ELR (cell line): ENCODE results near the gene PSKH1.
"Not testable (repeated sequence)": the region's sequence is repeated elsewhere in the genome, so short reads cannot be mapped to it uniquely, and the experiment has no call there.

Experiments
- DNase-seq: peaks from one replicate; pipeline ENCODE4 v3.0.0-alpha.2; 2015; ENCODE audit warnings: low read depth

Gene PSKH1

GRCh38 chr16:67892899-67893742 is at the start of gene PSKH1:
PSKH1 (plus strand) TSS chr16:67893254; CDS start chr16:67908750, 15,496 bp downstream.
- DNase-seq = peak; percentile 97

DNA sequence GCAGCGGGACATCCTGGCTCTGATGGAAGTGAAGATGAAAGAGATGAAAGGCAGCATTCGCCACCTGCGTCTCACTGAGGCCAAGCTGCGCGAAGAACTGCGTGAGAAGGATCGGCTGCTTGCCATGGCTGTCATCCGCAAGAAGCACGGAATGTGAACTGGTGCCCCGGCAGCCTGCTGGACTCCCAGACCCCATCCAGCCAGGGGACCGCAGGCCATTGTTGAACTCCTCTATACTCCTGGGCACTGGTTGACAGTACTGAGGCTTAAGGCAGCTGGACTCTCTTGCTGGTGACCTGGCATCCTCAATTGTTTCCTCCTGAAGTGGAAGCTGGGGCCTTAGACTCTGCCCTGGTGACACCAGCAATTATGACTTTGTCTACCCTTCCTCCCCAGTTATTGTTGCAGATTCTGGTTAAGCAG is 49.7 kb upstream of the PSKH1 start:
- peak; percentile 59 for DNase-seq

- peak; percentile 52 for DNase-seq
Measured at GRCh38 chr16:67844497-67844896, 48.6 kb upstream of the PSKH1 start.

GRCh38 chr16:67845291-67846062 is 47.6 kb upstream of the PSKH1 start:
- peak; percentile 13 for DNase-seq

GRCh38 chr16:67846063-67846319 is 47.1 kb upstream of the PSKH1 start:
- peak; percentile 25 for DNase-seq

DNA sequence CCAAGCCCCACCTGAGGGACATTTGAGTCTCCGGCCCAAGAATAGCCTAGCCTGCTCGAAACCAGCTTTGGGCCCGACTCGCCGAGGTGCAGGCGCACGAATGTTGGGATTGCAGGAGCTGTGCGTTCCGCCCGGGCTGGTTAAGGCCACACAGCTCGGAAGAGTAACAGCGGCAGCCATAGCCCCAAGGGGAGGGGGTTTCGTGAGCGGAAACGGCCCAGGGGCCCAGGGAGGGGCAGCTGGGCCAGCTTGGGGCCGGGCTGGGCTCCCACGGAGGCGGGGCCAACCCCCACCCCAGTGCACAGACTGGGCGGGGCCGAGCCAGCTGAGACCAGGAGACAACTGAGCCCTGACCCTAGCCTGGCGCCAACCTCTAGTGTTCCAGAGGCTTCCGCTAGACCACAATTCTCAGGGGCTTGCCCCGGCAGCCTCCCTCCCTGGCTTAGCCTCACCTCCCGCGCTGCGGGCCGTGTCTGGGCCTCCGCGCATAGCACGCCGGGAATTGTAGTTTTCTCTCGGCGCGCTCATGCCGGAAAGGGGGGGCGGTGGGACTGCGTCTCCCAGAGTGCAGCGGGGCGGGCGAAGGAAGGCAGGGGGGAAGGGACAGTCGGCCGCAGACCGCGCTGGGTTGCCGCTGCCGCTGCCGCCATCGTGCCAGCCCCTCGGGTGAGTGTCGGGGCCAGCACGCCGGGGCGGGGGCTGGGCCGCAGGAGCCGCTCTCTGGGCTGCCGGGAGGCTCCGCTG is 46.6 kb upstream of the PSKH1 start, which contains the start of gene NUTF2:
TSS of gene NUTF2 (plus strand) at position 614 of the 744 bp plus-strand sequence. CDS start 18,198 bp downstream, outside the sequence.
- DNase-seq = peak; percentile 96

DNA sequence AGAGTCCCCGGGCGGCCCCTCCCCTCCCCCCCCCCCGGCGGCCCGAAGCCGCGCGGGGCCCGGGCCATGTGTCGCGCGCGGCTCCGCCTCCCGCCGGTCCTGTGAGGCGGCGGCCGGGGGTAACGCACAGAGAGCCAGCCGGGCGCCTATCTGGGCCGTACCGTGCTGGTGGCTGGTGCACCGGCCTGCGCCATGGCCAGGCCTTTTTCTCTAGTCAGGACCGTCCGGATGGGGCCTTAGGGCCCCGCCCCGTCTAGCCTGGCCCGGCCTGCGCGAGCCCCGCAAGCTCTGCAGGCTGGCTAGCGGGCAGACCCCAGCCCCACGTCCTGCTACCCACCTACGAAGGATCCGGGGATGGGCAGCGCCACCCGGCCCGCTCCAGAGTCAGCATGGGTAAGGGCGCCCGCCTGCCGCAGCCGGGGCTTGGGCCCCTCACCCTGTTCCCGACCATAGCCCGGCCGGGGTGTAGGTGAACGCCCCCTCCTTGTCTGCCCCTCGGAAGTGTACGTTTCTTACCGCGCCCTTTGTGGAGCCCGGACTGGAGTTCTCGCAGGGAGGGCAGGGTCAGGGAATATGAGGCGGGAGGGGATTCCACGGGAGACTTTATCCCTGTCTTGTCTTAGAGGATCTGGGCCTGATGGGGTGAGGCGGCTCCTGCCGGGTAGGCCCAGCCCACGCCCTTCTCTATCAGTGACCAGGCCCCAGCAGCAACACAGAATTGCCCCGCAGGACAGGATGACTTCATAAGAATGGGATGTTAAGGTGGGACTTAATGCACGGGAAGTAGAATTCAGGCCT is 45.8 kb upstream of the PSKH1 start, which contains the start of gene CENPT:
TSS of gene CENPT (minus strand) at position 630 of the 798 bp plus-strand sequence. CDS start 13,834 bp downstream, outside the sequence.
- peak; percentile 90 for DNase-seq

DNA sequence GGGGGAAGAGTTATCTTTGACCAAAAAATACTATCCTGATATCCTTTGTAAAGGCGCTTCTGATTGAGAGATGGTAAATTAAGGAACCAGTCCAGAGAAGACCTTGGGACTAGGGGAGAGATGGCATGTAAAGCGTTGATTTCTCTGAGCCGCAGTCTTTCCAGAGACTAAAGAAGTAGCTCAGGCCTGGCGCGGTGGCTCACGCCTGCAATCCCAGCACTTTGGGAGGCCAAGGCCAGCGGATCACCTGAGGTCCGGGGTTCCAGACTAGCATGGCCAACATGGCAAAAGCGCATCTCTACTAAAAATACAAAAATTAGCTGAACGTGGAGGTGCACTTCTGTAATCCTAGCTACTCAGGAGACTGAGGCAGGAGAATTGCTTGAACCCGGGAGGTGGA is 44.9 kb upstream of the PSKH1 start:
- no peak for DNase-seq

- no peak for DNase-seq
Measured at GRCh38 chr16:67853670-67854069, 39.4 kb upstream of the PSKH1 start.

DNA sequence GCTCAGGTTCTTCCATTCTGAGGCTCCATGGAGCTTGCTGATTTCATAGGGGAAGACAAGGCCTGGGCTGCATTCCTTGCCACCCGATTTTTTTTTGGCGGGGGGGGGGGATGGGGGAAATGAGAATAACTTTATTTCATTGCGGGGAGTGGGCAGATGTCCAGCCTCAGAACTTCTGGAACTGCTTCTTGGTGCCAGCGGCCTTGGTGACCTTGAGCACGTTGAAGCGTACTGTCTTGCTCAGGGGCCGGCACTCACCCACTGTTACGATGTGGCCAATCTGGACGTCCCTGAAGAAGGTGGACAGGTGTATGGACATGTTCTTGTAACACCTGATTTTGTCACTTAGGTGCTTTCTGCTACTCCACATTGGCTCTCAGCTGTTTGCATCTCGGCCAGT is 37.3 kb upstream of the PSKH1 start:
- DNase-seq = no peak

GRCh38 chr16:67856927-67857546 is 36.0 kb upstream of the PSKH1 start:
- DNase-seq = no peak

DNA sequence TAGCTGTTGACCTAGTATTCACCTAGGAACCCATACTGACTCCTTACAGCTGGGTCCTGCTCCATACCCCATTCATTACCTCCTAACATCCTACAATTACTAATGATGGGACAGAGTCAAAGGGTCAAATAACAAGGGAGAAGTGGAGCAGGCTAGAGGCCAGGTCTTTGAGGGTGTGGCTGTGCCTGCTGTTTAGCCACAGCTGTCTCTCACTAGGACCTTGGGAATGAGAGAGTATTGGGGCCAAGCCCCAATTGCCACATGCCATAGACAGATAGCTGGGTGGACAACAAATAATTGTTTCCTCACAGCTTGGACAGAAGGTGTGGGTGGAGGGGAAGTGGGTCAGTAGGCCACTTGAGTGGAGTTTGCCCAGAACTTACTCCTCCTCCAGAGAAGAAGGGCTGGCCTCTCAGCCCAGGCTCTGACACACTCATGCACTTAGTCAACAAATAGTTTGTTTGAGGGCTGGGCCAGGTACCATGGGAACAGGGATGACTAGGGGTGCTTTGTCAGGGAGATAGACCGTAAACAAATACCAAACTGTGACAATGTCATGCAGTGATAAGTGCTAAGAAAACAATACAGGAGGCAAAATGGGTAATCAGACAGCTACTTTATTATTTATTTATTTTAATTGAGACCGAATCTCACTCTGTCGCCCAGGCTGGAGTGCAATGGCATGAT is 35.4 kb upstream of the PSKH1 start:
- peak; percentile 97 for DNase-seq

DNA sequence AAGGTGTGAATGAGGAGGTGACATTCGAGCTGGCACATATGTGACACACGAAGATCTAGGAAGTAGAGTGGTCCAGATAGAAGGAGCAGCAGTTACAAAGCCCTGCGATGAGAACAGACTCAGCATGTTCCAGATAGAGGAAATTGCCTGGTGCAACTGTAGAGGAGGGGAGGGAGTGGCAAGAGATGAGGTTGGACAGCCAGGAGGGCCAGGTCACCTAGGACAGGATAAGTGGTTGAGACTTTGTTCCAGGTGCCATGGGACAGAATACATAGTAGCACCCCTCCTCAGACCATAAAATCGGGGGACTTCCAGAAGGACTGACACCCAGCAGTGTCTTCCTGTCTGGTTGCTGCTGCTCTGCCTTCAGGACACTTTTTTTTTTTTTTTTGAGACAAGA is 34.6 kb upstream of the PSKH1 start:
- no peak for DNase-seq

- peak; percentile 87 for DNase-seq
Measured at GRCh38 chr16:67860589-67861398, 32.3 kb upstream of the PSKH1 start.

DNA sequence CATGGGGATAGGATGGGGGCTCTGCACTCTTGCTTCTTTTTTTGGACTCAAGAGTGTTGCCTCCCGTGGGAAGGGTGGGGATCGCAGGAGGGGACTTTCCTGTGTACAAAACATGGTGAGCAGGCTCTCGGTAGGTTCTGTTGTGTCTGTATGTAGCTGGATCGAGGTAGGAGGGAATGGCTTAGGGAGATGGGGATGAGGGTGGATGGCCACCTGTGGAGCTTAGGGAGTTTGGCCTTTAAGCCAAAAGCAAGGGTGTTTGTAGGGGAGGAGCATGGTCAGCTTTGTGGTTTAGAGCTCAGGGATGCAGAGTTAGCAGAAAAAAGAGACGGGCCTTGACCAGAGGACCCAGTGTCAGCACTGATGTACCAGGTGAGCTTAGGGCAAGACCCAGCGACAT is 31.2 kb upstream of the PSKH1 start:
- DNase-seq = no peak

DNA sequence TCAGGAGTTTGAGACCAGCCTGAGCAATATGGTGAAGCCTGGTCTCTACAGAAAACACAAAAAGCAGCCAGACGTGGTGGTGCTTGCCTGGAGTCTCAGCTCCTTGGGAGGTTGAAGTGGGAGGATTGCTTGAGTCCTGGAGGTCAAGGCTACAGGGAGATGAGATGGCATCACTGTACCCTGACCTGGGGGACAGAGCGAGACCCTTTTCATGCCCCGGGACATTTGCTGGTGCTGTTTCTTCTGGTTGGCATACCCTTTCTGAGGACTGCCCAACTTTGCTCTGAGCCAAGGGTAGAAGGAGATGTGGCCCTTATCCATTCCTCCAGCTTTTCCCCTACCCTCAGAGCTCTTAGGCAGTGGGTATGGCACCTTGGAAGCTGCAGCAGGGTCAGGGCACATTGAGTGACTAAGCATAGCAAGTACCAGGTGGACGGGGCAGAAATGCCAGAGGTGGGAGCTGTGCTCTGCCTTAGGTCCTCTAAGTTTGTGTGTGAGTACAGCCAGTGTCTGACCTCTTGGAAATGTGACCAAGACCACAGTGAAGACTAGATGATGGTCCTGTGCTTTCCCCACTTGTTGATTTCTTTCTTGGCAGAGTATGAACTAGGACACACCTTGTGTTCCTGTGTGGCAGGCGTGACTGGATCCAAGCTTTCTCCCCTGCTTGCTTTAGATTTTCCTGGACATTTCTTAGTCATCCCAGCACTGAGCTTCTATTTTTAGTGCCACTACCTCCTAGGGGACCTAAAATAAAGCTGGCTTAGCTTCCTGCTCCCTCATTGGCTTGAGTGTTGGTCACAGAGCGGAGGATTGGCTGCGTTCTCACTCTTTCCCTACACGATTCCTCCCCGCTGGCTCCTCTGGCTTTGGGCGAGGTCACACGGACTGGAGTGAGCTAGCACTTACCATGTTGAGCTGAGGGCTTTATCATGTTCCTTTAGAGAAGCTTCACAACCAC is 30.2 kb upstream of the PSKH1 start:
- DNase-seq = no peak

DNA sequence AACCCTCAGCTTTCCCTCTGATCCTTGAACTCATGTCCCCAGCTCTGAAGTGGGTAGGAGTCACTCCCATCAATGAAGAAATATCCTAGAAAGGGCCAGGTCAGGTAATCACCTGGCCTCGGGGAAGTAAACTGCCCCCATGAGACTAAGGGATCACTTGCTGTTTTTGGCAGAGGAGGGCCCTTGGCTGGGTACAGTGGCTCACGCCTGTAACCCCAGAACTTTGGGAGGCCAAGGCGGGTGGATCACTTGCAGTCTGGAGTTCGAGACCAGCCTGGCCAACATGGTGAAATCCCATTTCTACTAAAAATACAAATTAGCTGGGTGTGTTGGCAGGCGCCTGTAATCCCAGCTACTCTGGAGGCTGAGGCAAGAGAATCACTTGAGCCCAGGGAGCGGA is 29.0 kb upstream of the PSKH1 start:
- DNase-seq = not testable (repeated sequence)

- DNase-seq = no peak
Measured at GRCh38 chr16:67864594-67864993, 28.5 kb upstream of the PSKH1 start.
